K562 (cell line): Measurements from ENCODE around the gene RPL7L1. TPM values are rescaled to one million over a fixed set of nuclear protein-coding genes. Genes with fewer than 3 reads are reported as not detected.

Experiments used
- GTF2E2 ChIP-seq: fragments of 200-800 bp; sonication (Bioruptor generic); IDR thresholded peaks from 2 replicates; pipeline ENCODE4 v1.6.1; 2016; ENCODE audit warnings: missing genetic modification characterization, missing compliant biosample characterization
- HOXB6 ChIP-seq: fragments of 250-450 bp; sonication (Bioruptor Pico); IDR thresholded peaks from 2 replicates; pipeline ENCODE4 v1.5.1; 2022; ENCODE audit warnings: mild to moderate bottlenecking, borderline replicate concordance
- JUNB ChIP-seq: fragments of 450-650 bp; formaldehyde crosslinking; conservative IDR thresholded peaks from 2 replicates; pipeline ENCODE4 v1.4.0; 2020; ENCODE audit warnings: mild to moderate bottlenecking
- MGA ChIP-seq: fragments of 450-650 bp; IDR thresholded peaks from 2 replicates; pipeline ENCODE4 v1.6.1; 2016; ENCODE audit warnings: mild to moderate bottlenecking, moderate library complexity
- MTA2 ChIP-seq: fragments of 450-650 bp; IDR thresholded peaks from 2 replicates; pipeline ENCODE4 v1.6.1; 2016; ENCODE audit warnings: low read depth
- SMAD3 ChIP-seq: fragments of 450-650 bp; formaldehyde crosslinking; conservative IDR thresholded peaks from 2 replicates; pipeline ENCODE4 v1.4.0; 2020; ENCODE audit warnings: mild to moderate bottlenecking
- U2AF1 ChIP-seq: fragments of 200-400 bp; formaldehyde crosslinking; optimal IDR thresholded peaks from 2 replicates; pipeline ENCODE3; 2017; ENCODE audit warnings: mild to moderate bottlenecking, low read depth, low read length, moderate library complexity
- ZFP36 ChIP-seq: fragments of 150-350 bp; IDR thresholded peaks from 2 replicates; pipeline ENCODE4 v1.6.1; 2018; ENCODE audit warnings: low read length, low read depth; ENCODE audit not compliant: partially characterized antibody
- ZNF282 ChIP-seq: sonication (generic); formaldehyde crosslinking; IDR thresholded peaks from 2 replicates; pipeline ENCODE4 v1.8.1; 2023; ENCODE audit warnings: missing genetic modification reagents
- polyA plus RNA-seq, 8 experiments: library from polyadenylated mRNA; depleted of rRNA in 4 of 8; stranded (reverse) in 5 of 8; unstranded in 3 of 8; fragments of >200 nt; fragmentation: Nextera tagmentation in 2 of 8; fragmentation: Illumina TruSeq in 1 of 8; extraction: Ambion mirVana in 2 of 8; extraction: Trizol in 1 of 8; gene quantifications; 2 replicates each; pipeline versions ENCODE4 v1.2.1 to v1.2.3, GENCODE V29; 2011 to 2014; ENCODE audit warnings: inconsistent platforms in 1 of 8, missing spikeins in 1 of 8
- total RNA-seq, 7 experiments: library from RNA; depleted of rRNA in 6 of 7; stranded (reverse); fragments of >200 nt in 6 of 7; fragmentation: Illumina TruSeq in 2 of 7; extraction: Trizol in 2 of 7; gene quantifications; 2 replicates each; pipeline versions ENCODE4 v1.2.1 to v1.2.3, GENCODE V29; 2011 to 2021; ENCODE audit warnings: low replicate concordance in 1 of 7
- TF ChIP-seq, protein P1 (sequence below): sonication (generic); formaldehyde crosslinking; IDR thresholded peaks from 2 replicates; pipeline ENCODE4 v1.9.0; 2022; ENCODE audit warnings: mild to moderate bottlenecking, missing genetic modification reagents
- TF ChIP-seq, protein P2 (sequence below): fragments of 450-650 bp; IDR thresholded peaks from 2 replicates; pipeline ENCODE4 v1.6.1; 2014; ENCODE audit warnings: low read depth, mild to moderate bottlenecking, moderate library complexity, borderline replicate concordance

RPL7L1 gene
- total and polyA plus RNA-seq, 9 of the 15 experiments (the other 6 are each of a cell fraction or from before 2014, with no cell fraction given) = 129 to 259 (median 164) TPM

DNA sequence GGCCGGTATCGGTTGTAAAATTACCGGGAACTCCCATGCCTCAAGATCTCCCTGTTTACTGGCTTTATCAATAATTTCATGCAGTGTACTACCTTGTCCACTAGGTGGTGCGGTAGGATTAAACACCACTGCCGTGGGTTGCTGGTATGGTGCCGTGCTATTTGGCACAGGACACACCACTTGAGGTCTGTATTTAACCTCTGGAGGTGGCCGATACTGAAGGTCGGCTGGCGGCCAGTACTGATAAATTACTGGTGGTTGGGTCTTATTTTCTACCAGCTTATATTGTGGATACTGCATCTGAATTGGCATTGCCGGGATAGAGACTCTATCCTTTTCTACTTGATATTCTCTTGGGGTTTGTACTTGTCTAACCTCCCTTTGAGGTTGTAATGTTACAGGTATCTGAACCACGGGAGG lies 22.1 kb downstream of the RPL7L1 start (continued):
- TF ChIP-seq, protein P1, sequence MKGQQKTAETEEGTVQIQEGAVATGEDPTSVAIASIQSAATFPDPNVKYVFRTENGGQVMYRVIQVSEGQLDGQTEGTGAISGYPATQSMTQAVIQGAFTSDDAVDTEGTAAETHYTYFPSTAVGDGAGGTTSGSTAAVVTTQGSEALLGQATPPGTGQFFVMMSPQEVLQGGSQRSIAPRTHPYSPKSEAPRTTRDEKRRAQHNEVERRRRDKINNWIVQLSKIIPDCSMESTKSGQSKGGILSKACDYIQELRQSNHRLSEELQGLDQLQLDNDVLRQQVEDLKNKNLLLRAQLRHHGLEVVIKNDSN (CRISPR knock-in tag) = no peak
- TF ChIP-seq JUNB (CRISPR knock-in tag) = no peak
- TF ChIP-seq, protein P2, sequence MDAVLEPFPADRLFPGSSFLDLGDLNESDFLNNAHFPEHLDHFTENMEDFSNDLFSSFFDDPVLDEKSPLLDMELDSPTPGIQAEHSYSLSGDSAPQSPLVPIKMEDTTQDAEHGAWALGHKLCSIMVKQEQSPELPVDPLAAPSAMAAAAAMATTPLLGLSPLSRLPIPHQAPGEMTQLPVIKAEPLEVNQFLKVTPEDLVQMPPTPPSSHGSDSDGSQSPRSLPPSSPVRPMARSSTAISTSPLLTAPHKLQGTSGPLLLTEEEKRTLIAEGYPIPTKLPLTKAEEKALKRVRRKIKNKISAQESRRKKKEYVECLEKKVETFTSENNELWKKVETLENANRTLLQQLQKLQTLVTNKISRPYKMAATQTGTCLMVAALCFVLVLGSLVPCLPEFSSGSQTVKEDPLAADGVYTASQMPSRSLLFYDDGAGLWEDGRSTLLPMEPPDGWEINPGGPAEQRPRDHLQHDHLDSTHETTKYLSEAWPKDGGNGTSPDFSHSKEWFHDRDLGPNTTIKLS = no peak
- no peak for TF ChIP-seq ZFP36
- TF ChIP-seq GTF2E2 (tag) = no peak
- no peak for TF ChIP-seq HOXB6
- TF ChIP-seq SMAD3 (CRISPR knock-in tag) = no peak
- no peak for TF ChIP-seq MTA2
- no peak for TF ChIP-seq MGA
- TF ChIP-seq U2AF1 = no peak
- no peak for TF ChIP-seq ZNF282
